Nephron (organoid): ENCODE data around the gene SEMA3G.

Source experiments
- H3K27ac Mint-ChIP-seq, 3 experiments: 2 replicates each; pipeline ENCODE4 v1.8.0; 2020; ENCODE audit warnings: mixed read lengths in 3 of 3, mild to moderate bottlenecking in 2 of 3, moderate library complexity in 1 of 3
- H3K27me3 Mint-ChIP-seq: 2 replicates; pipeline ENCODE4 v1.8.0; 2021; ENCODE audit warnings: low read depth, mild to moderate bottlenecking, moderate library complexity, mixed read lengths
- H3K36me3 Mint-ChIP-seq: 2 replicates; pipeline ENCODE4 v1.8.0; 2020; ENCODE audit warnings: low read depth, mixed read lengths
- H3K4me1 Mint-ChIP-seq: 2 replicates; pipeline ENCODE4 v1.8.0; 2020; ENCODE audit warnings: mixed read lengths
- H3K4me3 Mint-ChIP-seq, 3 experiments: 2 replicates each; pipeline ENCODE4 v1.8.0; 2020; ENCODE audit warnings: mild to moderate bottlenecking in 3 of 3, mixed read lengths in 3 of 3, moderate library complexity in 2 of 3
- H3K9me3 Mint-ChIP-seq: 2 replicates; pipeline ENCODE4 v1.8.0; 2020; ENCODE audit warnings: mixed read lengths
- CTCF ChIP-seq, 3 experiments: fragments of 200-600 bp; sonication (generic); IDR thresholded peaks; one replicate each; pipeline ENCODE4 v1.5.0; 2021; ENCODE audit warnings: antibody characterized with exemption in 3 of 3; ENCODE audit not compliant: unreplicated experiment in 3 of 3

The SEMA3G gene

GRCh38 chr3:52472239-52473000 is 27.5 kb upstream of the SEMA3G start:
- peak in 1 of 3 experiments; percentile 3 for TF ChIP-seq CTCF (IDR thresholded peaks at IDR 0.05; ENCODE audit: unreplicated experiment in 3 of 3)
- Mint-ChIP-seq H3K27me3 (no peaks in the 10 kb centered on the region), H3K9me3 (no peaks in the 10 kb centered on the region), H3K4me1 (peaks cover 8% of the 10 kb centered on the region), H3K4me3 (no peak overlapping the region), H3K36me3 (peaks cover 58% of the 10 kb centered on the region), H3K27ac (no peak overlapping the region)

- H3K4me3 Mint-ChIP-seq, result no peak overlapping the region
- no peak overlapping the region for H3K27ac Mint-ChIP-seq
- H3K27me3 Mint-ChIP-seq, result no peaks in the 10 kb centered on the region
- TF ChIP-seq CTCF (IDR thresholded peaks at IDR 0.05; ENCODE audit: unreplicated experiment in 3 of 3), result peak; percentile 46 to 51 (median 47)
- no peaks in the 10 kb centered on the region for H3K9me3 Mint-ChIP-seq
- peaks cover 56% of the 10 kb centered on the region for H3K36me3 Mint-ChIP-seq
- H3K4me1 Mint-ChIP-seq, result peaks cover 8% of the 10 kb centered on the region
These were observed 26.7 kb upstream of the SEMA3G start for GRCh38 chr3:52471371-52472238.

GRCh38 chr3:52470920-52471319 is 26.0 kb upstream of the SEMA3G start:
- no peak overlapping the region for H3K4me3 Mint-ChIP-seq
- no peak overlapping the region for H3K27ac Mint-ChIP-seq
- no peaks in the 10 kb centered on the region for H3K9me3 Mint-ChIP-seq
- H3K4me1 Mint-ChIP-seq, result peaks cover 9% of the 10 kb centered on the region
- H3K27me3 Mint-ChIP-seq, result no peaks in the 10 kb centered on the region
- TF ChIP-seq CTCF (IDR thresholded peaks at IDR 0.05; ENCODE audit: unreplicated experiment in 3 of 3), result no peak
- H3K36me3 Mint-ChIP-seq, result peaks cover 56% of the 10 kb centered on the region

GRCh38 chr3:52469001-52469400 is 24.1 kb upstream of the SEMA3G start:
- no peak for TF ChIP-seq CTCF (IDR thresholded peaks at IDR 0.05; ENCODE audit: unreplicated experiment in 3 of 3)
- Mint-ChIP-seq H3K27me3 (no peaks in the 10 kb centered on the region), H3K4me1 (peaks cover 14% of the 10 kb centered on the region), H3K4me3 (no peak overlapping the region), H3K36me3 (peaks cover 48% of the 10 kb centered on the region), H3K27ac (no peak overlapping the region), H3K9me3 (no peaks in the 10 kb centered on the region)

- peaks cover 44% of the 10 kb centered on the region for H3K36me3 Mint-ChIP-seq
- no peaks in the 10 kb centered on the region for H3K27me3 Mint-ChIP-seq
- H3K27ac Mint-ChIP-seq, result peak overlapping the region in 1 of 3 experiments; percentile 16
- H3K4me1 Mint-ChIP-seq, result peaks cover 14% of the 10 kb centered on the region
- no peak overlapping the region for H3K4me3 Mint-ChIP-seq
- H3K9me3 Mint-ChIP-seq, result no peaks in the 10 kb centered on the region
- no peak for TF ChIP-seq CTCF (IDR thresholded peaks at IDR 0.05; ENCODE audit: unreplicated experiment in 3 of 3)
These were observed 23.4 kb upstream of the SEMA3G start for GRCh38 chr3:52468336-52468735.
